Tibial nerve (tissue), 4 donors: ENCODE results near the gene PIP4K2C. TPM values are rescaled to one million over a fixed set of nuclear protein-coding genes. Genes with fewer than 3 reads are reported as not detected.

ENCODE experiments used
- DNase-seq, 2 donors: peaks; one replicate each; pipeline ENCODE4 v3.0.0-alpha.2; 2019; ENCODE audit warnings: low spot score in 2 of 2
- H3K27ac ChIP-seq, 4 donors: fragments of 200-600 bp; sonication (generic) in 3 of 4; one replicate each; pipeline ENCODE4 v1.5.1; 2017 to 2019; ENCODE audit warnings: mild to moderate bottlenecking in 1 of 4
- H3K27me3 ChIP-seq, 2 donors: fragments of 200-600 bp; sonication (generic) in 1 of 2; one replicate each; pipeline versions ENCODE4 v1.5.1 to v1.6.0; 2017 to 2019
- H3K36me3 ChIP-seq, 3 donors: fragments of 200-600 bp; sonication (generic); one replicate each; pipeline ENCODE4 v1.5.1; 2018 to 2019
- H3K4me1 ChIP-seq, 4 donors: fragments of 200-600 bp; sonication (generic) in 3 of 4; one replicate each; pipeline ENCODE4 v1.5.1; 2017 to 2019
- H3K4me3 ChIP-seq, 4 donors: fragments of 200-600 bp; sonication (generic) in 3 of 4; one replicate each; pipeline ENCODE4 v1.5.1; 2017 to 2019; ENCODE audit warnings: mild to moderate bottlenecking in 1 of 4, moderate library complexity in 1 of 4
- H3K9me3 ChIP-seq, 4 donors: fragments of 200-600 bp; sonication (generic) in 3 of 4; one replicate each; pipeline ENCODE4 v1.5.1; 2017 to 2019
- CTCF ChIP-seq, 5 experiments: fragments of 200-600 bp in 3 of 5; fragments of 450-650 bp in 2 of 5; sonication (generic) in 3 of 5; IDR thresholded peaks; one replicate each; pipeline ENCODE4 v1.5.1; 2016 to 2019; ENCODE audit warnings: antibody characterized with exemption in 5 of 5, mild to moderate bottlenecking in 3 of 5, moderate library complexity in 2 of 5
- EP300 ChIP-seq, 2 donors: sonication (generic); formaldehyde crosslinking; IDR thresholded peaks; one replicate each; pipeline ENCODE4 v1.6.1; 2017; ENCODE audit warnings: antibody characterized with exemption in 2 of 2, mild to moderate bottlenecking in 1 of 2
- POLR2A ChIP-seq, 2 donors: fragments of 450-650 bp; IDR thresholded peaks; one replicate each; pipeline ENCODE4 v1.6.1; 2017; ENCODE audit warnings: antibody characterized with exemption in 2 of 2, mild to moderate bottlenecking in 2 of 2, moderate library complexity in 2 of 2
- WGBS, 2 donors: methylation state at CpG; one replicate each; pipeline ENCODE4 v1.1.5; 2018; 5-methylcytosine and 5-hydroxymethylcytosine counted together
- total RNA-seq, 4 donors: library from RNA; depleted of rRNA; stranded (reverse); fragments of >200 nt; gene quantifications; one replicate each; pipeline ENCODE4 v1.1.0, GENCODE V29; 2016

Gene PIP4K2C
- total RNA-seq, 4 donors from 2014 or later = 29.5 to 67.7 (median 35.9) TPM

DNA sequence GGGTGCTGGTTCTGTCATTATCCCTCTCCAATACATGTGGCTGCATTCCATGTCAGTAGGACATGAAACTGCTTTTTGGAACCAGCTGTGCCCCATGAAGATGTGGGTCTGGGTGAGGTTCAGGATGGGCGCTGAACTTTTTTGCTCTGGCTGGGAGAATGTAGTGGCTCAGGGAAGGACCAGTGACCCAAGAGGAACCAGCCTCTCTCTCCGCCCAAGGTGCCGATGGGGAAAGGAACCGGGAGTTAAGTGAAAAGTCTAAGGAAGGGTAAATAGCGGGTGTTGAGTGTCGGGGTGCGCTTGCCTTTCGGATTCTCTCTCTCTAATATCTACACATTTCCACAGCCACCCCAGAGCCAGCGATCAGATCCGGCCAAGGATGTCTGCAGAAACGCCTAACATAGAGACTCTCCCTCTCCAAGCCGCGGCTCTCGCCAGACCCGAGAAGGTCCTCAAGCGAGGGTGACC lies 28.0 kb downstream of the PIP4K2C start:
- Histone ChIP-seq H3K4me3 (no peak overlapping the region), H3K27me3 (peaks cover 0 to 39% of the 10 kb centered on the region in 2 donors), H3K27ac (no peak overlapping the region), H3K36me3 (peaks cover 0 to 39% (median 0%) of the 10 kb centered on the region in 3 donors), H3K9me3 (no peaks in the 10 kb centered on the region), H3K4me1 (peaks cover 0 to 39% (median 16%) of the 10 kb centered on the region in 4 donors)
- WGBS, 2 donors = 57 to 64% methylated on average over 16 of the region's 16 CpGs
- TF ChIP-seq POLR2A (IDR thresholded peaks at IDR 0.05) (no peak), CTCF (IDR thresholded peaks at IDR 0.05) (no peak), EP300 (IDR thresholded peaks at IDR 0.05) (no peak)
- DNase-seq = no peak

DNA sequence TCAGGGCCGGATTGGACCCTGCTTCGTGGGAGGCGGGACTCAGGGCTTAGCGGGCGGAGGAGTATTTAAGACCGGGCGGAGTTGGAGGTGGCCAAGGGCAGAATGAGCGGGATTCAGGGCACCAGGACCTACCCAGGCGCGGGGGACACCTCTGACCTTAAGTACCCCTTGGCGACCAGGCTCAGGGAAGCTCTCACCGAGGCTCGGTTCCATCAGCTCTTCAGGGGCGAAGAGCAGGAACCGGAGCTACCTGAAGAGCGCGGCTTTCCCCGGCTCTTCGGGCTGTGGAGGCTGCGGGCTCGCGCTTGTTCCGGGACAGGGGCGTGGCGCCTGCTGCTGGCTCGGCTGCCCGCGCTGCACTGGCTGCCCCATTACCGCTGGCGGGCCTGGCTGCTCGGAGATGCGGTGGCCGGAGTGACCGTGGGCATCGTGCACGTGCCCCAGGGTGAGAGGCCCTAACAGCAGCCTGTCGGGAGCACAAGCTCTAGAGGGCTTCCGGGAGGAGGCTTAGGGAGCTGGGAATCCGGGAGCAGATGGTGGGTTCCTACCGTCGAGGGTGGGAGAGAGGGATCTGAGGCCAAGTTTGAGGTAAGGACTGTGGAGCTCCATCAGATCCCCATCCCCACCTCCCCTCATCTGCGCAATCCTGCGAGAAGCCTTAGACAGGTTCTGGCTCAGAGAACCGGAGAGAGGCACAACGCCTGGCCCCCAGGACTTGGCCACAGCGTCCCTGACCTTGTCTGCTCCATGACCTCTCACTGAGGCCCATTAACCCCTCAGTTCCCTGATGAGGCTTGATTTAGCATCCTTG lies 28.6 kb downstream of the PIP4K2C start:
- Histone ChIP-seq H3K27me3 (peaks cover 0 to 39% of the 10 kb centered on the region in 2 donors), H3K4me3 (no peak overlapping the region), H3K36me3 (peaks cover 0 to 33% (median 0%) of the 10 kb centered on the region in 3 donors), H3K9me3 (no peaks in the 10 kb centered on the region), H3K4me1 (peaks cover 0 to 33% (median 16%) of the 10 kb centered on the region in 4 donors), H3K27ac (no peak overlapping the region)
- WGBS, 2 donors = 46 to 54% methylated on average over 23 to 46 of the region's 46 CpGs
- TF ChIP-seq POLR2A (IDR thresholded peaks at IDR 0.05) (no peak), EP300 (IDR thresholded peaks at IDR 0.05) (no peak), CTCF (IDR thresholded peaks at IDR 0.05) (no peak)
- no peak for DNase-seq

DNA sequence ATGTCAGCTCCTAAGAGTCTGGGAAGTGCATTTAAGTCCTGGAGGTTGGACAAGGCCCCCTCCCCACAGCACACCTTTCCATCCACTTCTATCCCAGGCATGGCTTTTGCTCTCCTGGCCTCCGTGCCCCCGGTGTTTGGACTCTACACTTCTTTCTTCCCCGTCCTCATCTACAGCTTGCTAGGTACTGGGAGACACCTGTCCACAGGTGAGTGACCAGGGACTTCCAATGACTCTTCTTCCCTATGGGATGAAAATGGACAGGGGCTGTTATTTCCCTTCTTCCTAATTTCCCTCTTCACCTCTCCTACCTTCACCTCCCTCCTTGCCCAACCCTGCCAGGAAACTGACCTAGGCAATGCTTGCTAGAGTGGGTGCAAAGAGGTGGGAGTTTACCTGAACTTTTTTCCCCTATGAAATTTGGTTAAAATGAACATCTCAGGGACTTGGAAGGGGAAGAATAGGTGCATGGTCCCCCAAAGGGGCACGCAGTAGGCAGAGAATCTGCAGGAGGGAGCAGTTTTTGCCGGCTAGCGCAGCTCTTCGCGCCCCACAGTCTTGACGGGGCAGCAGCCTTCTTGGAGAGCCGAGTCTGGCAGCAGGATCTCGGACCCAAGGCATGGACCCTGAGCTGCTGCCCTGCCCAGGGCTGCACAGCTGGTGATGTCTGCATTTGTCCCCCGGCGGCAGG lies 29.4 kb downstream of the PIP4K2C start:
- H3K27me3 ChIP-seq = peaks cover 0 to 39% of the 10 kb centered on the region in 2 donors
- TF ChIP-seq POLR2A (IDR thresholded peaks at IDR 0.05) (no peak), CTCF (IDR thresholded peaks at IDR 0.05) (no peak), EP300 (IDR thresholded peaks at IDR 0.05) (no peak)
- H3K9me3 ChIP-seq = no peaks in the 10 kb centered on the region
- peaks cover 0 to 25% (median 0%) of the 10 kb centered on the region in 3 donors for H3K36me3 ChIP-seq
- H3K27ac ChIP-seq = no peak overlapping the region
- WGBS, 2 donors = 48 to 52% methylated on average over 11 to 13 of the region's 13 CpGs
- peaks cover 0 to 32% (median 16%) of the 10 kb centered on the region in 4 donors for H3K4me1 ChIP-seq
- DNase-seq = no peak
- no peak overlapping the region for H3K4me3 ChIP-seq

DNA sequence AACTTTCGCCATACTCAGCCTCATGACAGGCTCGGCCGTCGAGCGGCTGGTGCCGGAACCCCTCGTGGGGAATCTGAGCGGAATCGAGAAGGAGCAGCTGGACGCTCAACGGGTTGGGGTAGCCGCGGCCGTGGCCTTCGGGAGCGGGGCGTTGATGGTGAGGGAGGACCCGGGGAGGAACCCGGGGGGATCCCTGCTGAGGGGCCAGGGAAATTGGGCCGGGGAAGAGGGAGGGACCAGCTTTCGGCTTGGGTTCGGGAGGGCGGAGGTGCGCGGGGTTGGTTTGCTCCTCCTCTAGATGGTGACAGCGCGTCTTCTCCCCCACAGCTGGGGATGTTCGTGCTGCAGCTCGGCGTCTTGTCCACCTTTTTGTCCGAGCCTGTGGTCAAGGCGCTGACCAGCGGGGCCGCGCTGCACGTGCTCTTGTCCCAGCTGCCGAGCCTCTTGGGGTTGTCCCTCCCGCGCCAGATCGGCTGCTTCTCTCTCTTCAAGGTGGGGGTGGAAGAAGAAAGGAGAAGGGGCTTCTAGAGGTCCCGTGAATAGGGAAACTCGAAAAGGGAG lies 30.0 kb downstream of the PIP4K2C start:
- Histone ChIP-seq H3K4me3 (peak overlapping the region; percentile 23 to 52 (median 42)), H3K36me3 (peaks cover 0 to 22% (median 0%) of the 10 kb centered on the region in 3 donors), H3K27ac (no peak overlapping the region), H3K27me3 (peaks cover 0 to 41% of the 10 kb centered on the region in 2 donors), H3K9me3 (no peaks in the 10 kb centered on the region), H3K4me1 (peaks cover 0 to 32% (median 16%) of the 10 kb centered on the region in 4 donors)
- TF ChIP-seq EP300 (IDR thresholded peaks at IDR 0.05) (no peak), POLR2A (IDR thresholded peaks at IDR 0.05) (no peak), CTCF (IDR thresholded peaks at IDR 0.05) (no peak)
- no peak for DNase-seq
- WGBS, 2 donors = 15 to 21% methylated on average over 25 to 31 of the region's 42 CpGs
